Activated CD4-positive, alpha-beta T cell treated with anti-CD3 and anti-CD28 coated beads for 36 hours (primary cell): ENCODE measurements around the gene LRRC37B. TPM values are rescaled to one million over a fixed set of nuclear protein-coding genes. Genes with fewer than 3 reads are reported as not detected.
"Not testable (repeated sequence)": the region's sequence is repeated elsewhere in the genome, so short reads cannot be mapped to it uniquely, and the experiment has no call there.

Experiments used
- ATAC-seq: fragments of 200-7000 bp; cut with Tn5 transposase; one replicate; pipeline ENCODE4 v1.10.0; 2021; ENCODE audit warnings: mild to moderate bottlenecking, moderate library complexity
- CTCF ChIA-PET: fragments of 350-600 bp; sonication (Branson Sonifier 250); formaldehyde crosslinking; loops from one replicate; lab custom pipeline; 2021; ENCODE audit warnings: antibody characterized with exemption; lab: Charles Lee
- POLR2A ChIA-PET: fragments of 350-600 bp; sonication (Branson Sonifier 250); formaldehyde crosslinking; loops from one replicate; lab custom pipeline; 2021; ENCODE audit warnings: antibody characterized with exemption, inconsistent platforms; lab: Charles Lee
- DNase-seq: peaks from one replicate; pipeline ENCODE4 v3.0.0-alpha.2; 2020
- H3K27ac Mint-ChIP-seq: one replicate; pipeline ENCODE4 v1.8.0; 2021; ENCODE audit warnings: mixed read lengths
- H3K27me3 Mint-ChIP-seq: one replicate; pipeline ENCODE4 v1.8.0; 2021; ENCODE audit warnings: mixed read lengths
- H3K36me3 Mint-ChIP-seq: one replicate; pipeline ENCODE4 v1.8.0; 2021; ENCODE audit warnings: low read depth, mixed read lengths
- H3K4me1 Mint-ChIP-seq: one replicate; pipeline ENCODE4 v1.8.0; 2021; ENCODE audit warnings: mixed read lengths
- H3K4me3 Mint-ChIP-seq: one replicate; pipeline ENCODE4 v1.8.0; 2021; ENCODE audit warnings: mild to moderate bottlenecking, moderate library complexity, mixed read lengths
- H3K9me3 Mint-ChIP-seq: one replicate; pipeline ENCODE4 v1.8.0; 2021; ENCODE audit warnings: low read depth, mixed read lengths
- intact Hi-C, 2 experiments: fragments of 100-400 bp; cut with DNase I in 1 of 2; cut with micrococcal nuclease in 1 of 2; formaldehyde crosslinking; loops; one replicate each; pipeline versions ENCODE4 v1.14.2 to v1.15.1; 2022 to 2024; cut with DNase I, micrococcal nuclease
- total RNA-seq, 2 experiments: library from RNA; stranded (reverse); gene quantifications; one replicate each; pipeline ENCODE4 v1.2.3, GENCODE V29; 2021

LRRC37B gene
- total RNA-seq, 2 experiments from 2014 or later, result 14.3 to 16.6 TPM

GRCh38 chr17:32099686-32100085, 92.5 kb downstream of the LRRC37B start:
- ATAC-seq, result no peak
- no peaks in the 10 kb centered on the region for H3K9me3 Mint-ChIP-seq
- ChIA-PET POLR2A (interaction anchor here (0.7 kb wide), 1 partner anchor 108 kb away, joined by 3 read pairs; no protein-coding TSS in a partner anchor), CTCF (interaction anchor here (0.6 to 0.9 kb wide), 3 partner anchors 12 to 192 kb away, joined by 3 to 4 read pairs (median 4); no protein-coding TSS in a partner anchor)
- no peak for DNase-seq
- H3K4me3 Mint-ChIP-seq, result no peak overlapping the region
- no peaks in the 10 kb centered on the region for H3K36me3 Mint-ChIP-seq
- intact Hi-C loops, result no loop called here
- no peaks in the 10 kb centered on the region for H3K27me3 Mint-ChIP-seq
- H3K27ac Mint-ChIP-seq, result no peak overlapping the region
- H3K4me1 Mint-ChIP-seq, result peaks cover 11% of the 10 kb centered on the region

- DNase-seq, POLR2A ChIA-PET, intact Hi-C loops, ATAC-seq, H3K4me3 Mint-ChIP-seq, H3K9me3 Mint-ChIP-seq, H3K27me3 Mint-ChIP-seq, H3K27ac Mint-ChIP-seq, H3K36me3 Mint-ChIP-seq: not testable (repeated sequence)
- peaks cover 13% of the 10 kb centered on the region for H3K4me1 Mint-ChIP-seq
- CTCF ChIA-PET, result interaction anchor here (0.6 to 1.4 kb wide), 4 partner anchors 11 to 193 kb away, joined by 3 to 4 read pairs (median 4); partner anchors contain the start of gene RHOT1
These were observed 93.1 kb downstream of the LRRC37B start for GRCh38 chr17:32100323-32100722.

GRCh38 chr17:32100971-32101631, 93.9 kb downstream of the LRRC37B start:
- ATAC-seq (no peak), DNase-seq (no peak)
- intact Hi-C loops, result no loop called here
- Mint-ChIP-seq H3K27ac (no peak overlapping the region), H3K4me3 (no peak overlapping the region), H3K36me3 (no peaks in the 10 kb centered on the region), H3K27me3 (no peaks in the 10 kb centered on the region), H3K9me3 (no peaks in the 10 kb centered on the region), H3K4me1 (peaks cover 15% of the 10 kb centered on the region)
- ChIA-PET POLR2A (no interaction called here), CTCF (interaction anchor here (0.6 to 1.4 kb wide), 3 partner anchors 38 to 80 kb away, joined by 3 read pairs; partner anchors contain the start of gene RHOT1)

- ChIA-PET CTCF (no interaction called here), POLR2A (no interaction called here)
- ATAC-seq (no peak), DNase-seq (no peak)
- no peak overlapping the region for H3K4me3 Mint-ChIP-seq
- H3K9me3 Mint-ChIP-seq, result no peaks in the 10 kb centered on the region
- no peaks in the 10 kb centered on the region for H3K36me3 Mint-ChIP-seq
- H3K4me1 Mint-ChIP-seq, result peaks cover 25% of the 10 kb centered on the region
- intact Hi-C loops, result no loop called here
- no peak overlapping the region for H3K27ac Mint-ChIP-seq
- no peaks in the 10 kb centered on the region for H3K27me3 Mint-ChIP-seq
These were observed 95.0 kb downstream of the LRRC37B start for GRCh38 chr17:32102172-32102571.

- Mint-ChIP-seq H3K36me3 (no peaks in the 10 kb centered on the region), H3K27me3 (no peaks in the 10 kb centered on the region), H3K4me1 (peaks cover 29% of the 10 kb centered on the region), H3K4me3 (no peak overlapping the region), H3K9me3 (no peaks in the 10 kb centered on the region), H3K27ac (no peak overlapping the region)
- no peak for ATAC-seq
- intact Hi-C loops, result no loop called here
- DNase-seq, result no peak
- ChIA-PET CTCF (no interaction called here), POLR2A (no interaction called here)
These were observed 95.5 kb downstream of the LRRC37B start for GRCh38 chr17:32102646-32103186.

Other genes starting within 250 kb of the LRRC37B start
- gene COPRS, start 148.1 kb upstream of the LRRC37B start, total RNA-seq, result 10 to 100 TPM; 35.0 to 41.3 TPM
- gene UTP6, start 105.7 kb upstream of the LRRC37B start, total RNA-seq, result 100 to 1,000 TPM in 1 of 2 experiments, 10 to 100 TPM in 1; 93.5 to 125 TPM
- 10 to 100 TPM; 67.2 to 77.1 TPM for gene SUZ12, start 70.4 kb upstream of the LRRC37B start, total RNA-seq
- 10 to 100 TPM; 23.3 to 34.1 TPM for gene RHOT1, start 135.1 kb downstream of the LRRC37B start, total RNA-seq